HepG2 (cell line): ENCODE measurements around the gene RAB33B. TPM values are rescaled to one million over a fixed set of nuclear protein-coding genes. Genes with fewer than 3 reads are reported as not detected.
"Not testable (repeated sequence)": the region's sequence is repeated elsewhere in the genome, so short reads cannot be mapped to it uniquely, and the experiment has no call there.

ENCODE experiments used
- ATAC-seq: fragments of 200-7000 bp; cut with Tn5 transposase; 3 replicates; pipeline ENCODE4 v1.9.1; 2020; ENCODE audit warnings: mild to moderate bottlenecking, moderate library complexity
- BruUV-seq: library from RNA; stranded (reverse); fragments of 400-500 nt; replicated peaks from 2 replicates; lab custom pipeline; 2021; lab: Mats Ljungman, UMichigan
- CTCF ChIA-PET: fragments of 300-600 bp; formaldehyde crosslinking; extraction: SDS; loops from one replicate; lab custom pipeline; 2021; ENCODE audit warnings: low total read pairs, inconsistent platforms, low intra/inter-chr PET ratio; lab: Yijun Ruan, JAX
- POLR2A ChIA-PET: fragments of 350-600 bp; sonication (Branson Sonifier 250); formaldehyde crosslinking; loops from one replicate; lab custom pipeline; 2020; ENCODE audit warnings: antibody characterized with exemption, inconsistent platforms; lab: Yijun Ruan, JAX
- DNase-seq: peaks from one replicate; pipeline ENCODE4 v3.0.0-alpha.2; 2015; ENCODE audit warnings: low spot score
- FAIRE-seq: peaks from 3 replicates; lab custom pipeline; 2011; peaks lifted over from hg19 to GRCh38; lab: Jason Lieb, UNC
- H2AFZ ChIP-seq: one replicate; pipeline ENCODE4 v1.6.1; 2011; ENCODE audit warnings: low read length, inconsistent platforms
- H3K27ac ChIP-seq: fragments of 300-600 bp; 3 replicates; pipeline ENCODE4 v1.8.0; 2011; ENCODE audit warnings: mixed run types, mild to moderate bottlenecking, mixed read lengths, low read length, inconsistent platforms; ENCODE audit not compliant: insufficient read depth; ENCODE audit errors: extremely low read length
- H3K27me3 ChIP-seq, 2 experiments: fragments of 200-600 bp in 1 of 2; 2 replicates in 1 of 2; 3 replicates in 1 of 2; pipeline versions ENCODE4 v1.6.0 to v1.8.0; 2011; ENCODE audit warnings: low read length in 2 of 2, mild to moderate bottlenecking in 2 of 2, moderate library complexity in 2 of 2, inconsistent platforms in 1 of 2; ENCODE audit not compliant: insufficient read depth in 2 of 2, control insufficient read depth in 1 of 2
- H3K36me3 ChIP-seq, 2 experiments: fragments of 200-600 bp in 1 of 2; replicated peaks in 1 of 2; 2 replicates in 1 of 2; 3 replicates in 1 of 2; pipeline versions ENCODE4 v1.5.1 to v1.8.0; 2011; ENCODE audit warnings: low read length in 2 of 2, inconsistent platforms in 1 of 2; ENCODE audit not compliant: insufficient read depth in 2 of 2, control insufficient read depth in 1 of 2
- H3K4me1 ChIP-seq: 2 replicates; pipeline ENCODE4 v1.5.1; 2012; ENCODE audit warnings: low read length, inconsistent platforms; ENCODE audit not compliant: insufficient read depth
- H3K4me2 ChIP-seq: 2 replicates; pipeline ENCODE4 v1.6.0; 2011; ENCODE audit warnings: low read depth, low read length, inconsistent platforms
- H3K4me3 ChIP-seq, 3 experiments: fragments of 200-600 bp in 1 of 3; sonication (generic), shearing (Covaris generic) in 1 of 3; replicated peaks in 1 of 3; 2 replicates each; pipeline ENCODE4 v1.5.1; 2011 to 2016; ENCODE audit warnings: low read length in 3 of 3, inconsistent platforms in 2 of 3, low read depth in 2 of 3, mild to moderate bottlenecking in 2 of 3, control low read depth in 1 of 3, mixed read lengths in 1 of 3; ENCODE audit not compliant: insufficient read depth in 1 of 3
- H3K79me2 ChIP-seq: one replicate; pipeline ENCODE4 v1.6.1; 2011; ENCODE audit warnings: low read length, inconsistent platforms; ENCODE audit not compliant: insufficient read depth
- H3K9ac ChIP-seq: 2 replicates; pipeline ENCODE4 v1.6.0; 2011; ENCODE audit warnings: mild to moderate bottlenecking, low read depth, low read length, inconsistent platforms; ENCODE audit not compliant: insufficient read depth
- H3K9me3 ChIP-seq: 2 replicates; pipeline ENCODE4 v1.5.1; 2012; ENCODE audit warnings: mild to moderate bottlenecking, low read length
- H4K20me1 ChIP-seq: 2 replicates; pipeline ENCODE4 v1.6.0; 2011; ENCODE audit warnings: inconsistent platforms, mild to moderate bottlenecking, low read length, moderate library complexity; ENCODE audit not compliant: insufficient read depth
- CEBPB ChIP-seq: IDR thresholded peaks from 2 replicates; pipeline ENCODE4 v1.6.1; 2011; ENCODE audit warnings: low read depth, low read length, improper control_type of control experiment, borderline replicate concordance
- HMG20A ChIP-seq: IDR thresholded peaks from 2 replicates; pipeline ENCODE4 v1.6.1; 2016; ENCODE audit warnings: borderline replicate concordance
- HNF4A ChIP-seq: sonication (generic); formaldehyde crosslinking; IDR thresholded peaks from 2 replicates; pipeline ENCODE4 v1.4.0; 2020; ENCODE audit warnings: missing genetic modification reagents
- SOX13 ChIP-seq, 3 experiments: fragments of 450-650 bp in 1 of 3; sonication (generic) in 1 of 3; formaldehyde crosslinking in 1 of 3; IDR thresholded peaks in 2 of 3; conservative IDR thresholded peaks in 1 of 3; 2 replicates each; pipeline versions ENCODE4 v1.5.0 to v1.6.1; 2016 to 2020; ENCODE audit warnings: antibody characterized with exemption in 1 of 3, mild to moderate bottlenecking in 1 of 3, missing compliant biosample characterization in 1 of 3, missing genetic modification reagents in 1 of 3, moderate library complexity in 1 of 3
- TCF7 ChIP-seq: sonication (generic); IDR thresholded peaks from 2 replicates; pipeline ENCODE4 v1.6.1; 2016; ENCODE audit warnings: antibody characterized with exemption, low read depth
- ZNF44 ChIP-seq: sonication (generic); formaldehyde crosslinking; IDR thresholded peaks from 2 replicates; pipeline ENCODE4 v1.5.1; 2020; ENCODE audit warnings: mild to moderate bottlenecking, missing genetic modification reagents
- ZNF781 ChIP-seq: sonication (generic); formaldehyde crosslinking; IDR thresholded peaks from 2 replicates; pipeline ENCODE4 v1.5.1; 2020; ENCODE audit warnings: borderline replicate concordance, mild to moderate bottlenecking, missing genetic modification reagents; ENCODE audit errors: not compliant biosample characterization
- WGBS: methylation state at CpG from one replicate; pipeline ENCODE4 v1.1.6; 2017; ENCODE audit warnings: low lambda C conversion rate; 5-methylcytosine and 5-hydroxymethylcytosine counted together
- in situ Hi-C: cut with HindIII; loops from 2 replicates; pipeline ENCODE4 v1.10.0; 2017; ENCODE audit warnings: low pct_unique_long_range_greater_than_20kb; ENCODE audit not compliant: extremely low pct_ligation_motif_present
- intact Hi-C: fragments of 100-400 bp; cut with micrococcal nuclease; formaldehyde crosslinking; loops from one replicate; pipeline ENCODE4 v1.10.0; 2022; ENCODE audit not compliant: unreplicated experiment
- polyA plus RNA-seq, 8 experiments: library from polyadenylated mRNA; depleted of rRNA in 3 of 8; stranded (reverse) in 7 of 8; unstranded in 1 of 8; fragments of >200 nt; fragmentation: Illumina TruSeq in 4 of 8; extraction: Trizol in 4 of 8; gene quantifications; 2 replicates each; pipeline versions ENCODE4 v1.2.1 to v1.2.3, GENCODE V29; 2011 to 2016; ENCODE audit warnings: low read depth in 4 of 8, missing spikeins in 1 of 8, mixed read lengths in 1 of 8; ENCODE audit not compliant: insufficient read depth in 1 of 8
- total RNA-seq, 5 experiments: library from RNA; depleted of rRNA; stranded (reverse); fragments of >200 nt; fragmentation: Illumina TruSeq; extraction: Trizol; gene quantifications; 2 replicates each; pipeline ENCODE4 v1.2.3, GENCODE V29; 2016; ENCODE audit warnings: low read depth in 1 of 5

RAB33B gene
- total and polyA plus RNA-seq, 2 of the 13 experiments (the other 11 are each of a cell fraction or from before 2014, with no cell fraction given) = 7.6 to 8.1 TPM

DNA sequence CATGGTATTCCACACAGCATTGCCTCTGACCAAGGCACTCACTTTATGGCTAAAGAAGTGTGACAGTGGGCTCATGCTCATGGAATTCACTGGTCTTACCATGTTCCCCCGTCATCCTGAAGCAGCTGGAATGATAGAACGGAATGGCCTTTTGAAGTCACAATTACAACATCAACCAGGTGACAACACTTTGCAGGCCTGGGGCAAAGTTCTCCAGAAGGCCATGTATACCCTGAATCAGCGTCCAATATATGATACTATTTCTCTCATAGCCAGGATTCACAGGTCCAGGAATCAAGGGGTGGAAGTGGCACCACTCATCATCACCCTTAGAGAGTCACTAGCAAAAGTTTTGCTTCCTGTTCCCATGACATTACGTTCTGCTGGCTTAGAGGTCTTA, 6.8 kb upstream of the RAB33B start:
- H3K9me3 ChIP-seq, H3K79me2 ChIP-seq, CTCF ChIA-PET, in situ Hi-C loops, H3K36me3 ChIP-seq, POLR2A ChIA-PET, H3K4me3 ChIP-seq, H3K9ac ChIP-seq, H3K27me3 ChIP-seq, ATAC-seq, H3K27ac ChIP-seq, intact Hi-C loops, BruUV-seq, FAIRE-seq, H3K4me2 ChIP-seq, H2AFZ ChIP-seq, H4K20me1 ChIP-seq: not testable (repeated sequence)
- DNase-seq = peak; percentile 52
- peaks cover 33% of the 10 kb centered on the region for H3K4me1 ChIP-seq
- 49% methylated on average over 4 of the region's 4 CpGs for WGBS
- 0 out of 2 replicates have a peak, but pooled peaks have one; percentile 15 for TF ChIP-seq TCF7
- peak; percentile 28; the same call in 1 of the 2 replicates for TF ChIP-seq HNF4A (CRISPR knock-in tag)
- peak; percentile 53; the same call in 1 of the 2 replicates for TF ChIP-seq CEBPB

DNA sequence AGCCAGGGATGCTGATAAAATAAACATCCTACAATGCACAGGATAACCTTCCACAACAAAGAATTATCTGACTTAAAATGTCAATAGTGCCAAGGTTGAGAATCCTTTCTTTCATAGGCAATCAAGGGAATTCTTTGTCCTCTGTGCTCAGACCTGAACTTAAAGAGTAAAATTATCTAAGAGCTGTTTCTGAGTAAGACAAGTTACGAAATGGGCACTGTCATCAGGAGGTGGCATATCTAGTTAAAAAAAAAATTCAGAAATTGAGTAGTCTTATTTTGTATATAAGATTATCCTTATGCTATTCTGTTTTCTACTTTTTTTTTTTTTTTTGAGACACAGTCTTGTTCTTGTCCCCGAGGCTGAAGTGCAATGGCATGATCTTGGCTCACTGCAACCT, 3.3 kb upstream of the RAB33B start:
- CTCF ChIA-PET = no interaction called here
- no TSS peak for BruUV-seq
- in situ Hi-C loops = no loop called here

More for the DNA sequence above, 3.3 kb upstream of the RAB33B start:
- TF ChIP-seq SOX13 (IDR thresholded peaks at IDR 0.05) (no peak), SOX13 (CRISPR knock-in tag; conservative IDR thresholded peaks at IDR 0.05 in 1 of 2, IDR thresholded peaks at IDR 0.05 in 1 of 2) (peak in 1 of 2 experiments; percentile 39; a peak in 1 of 4 replicates), HMG20A (0 out of 2 replicates have a peak, but pooled peaks have one; percentile 16), ZNF44 (CRISPR knock-in tag) (no peak), ZNF781 (no peak)
- DNase-seq (peak; percentile 35), FAIRE-seq (no peak), ATAC-seq (no peak)
- Histone ChIP-seq H3K9ac (no peak overlapping the region), H4K20me1 (no peaks in the 10 kb centered on the region; the same call in 1 of the 2 replicates), H3K27ac (no peak overlapping the region), H3K36me3 (no peaks in the 10 kb centered on the region), H3K4me2 (no peak overlapping the region), H3K79me2 (peaks cover 27% of the 10 kb centered on the region), H3K4me1 (peaks cover 38% of the 10 kb centered on the region), H3K4me3 (no peak overlapping the region), H3K27me3 (no peaks in the 10 kb centered on the region; a peak in 1 of 5 replicates), H2AFZ (no peak overlapping the region), H3K9me3 (no peaks in the 10 kb centered on the region)
- WGBS = 97% methylated on average over 2 of the region's 2 CpGs
- intact Hi-C loops = loop anchor here (5.0 kb wide), 1 partner anchor 148 kb away; the partner anchor contains the start of genes NAA15 and NDUFC1
- POLR2A ChIA-PET = no interaction called here
